ENCODE data around the gene GYPA. TPM values are rescaled to one million over a fixed set of nuclear protein-coding genes. Genes with fewer than 3 reads are reported as not detected.

The GYPA gene
- total and polyA plus RNA-seq, 2 of the 4 experiments (the other 2 are of a cell fraction) = not detected

- DNase-seq (no peak), ATAC-seq (ENCODE audit: low read depth) (no peak)
- Histone ChIP-seq H3K23ac (ENCODE audit: low read depth, low read length) (no peak overlapping the region), H2BK15ac (ENCODE audit: low read depth, low read length) (no peak overlapping the region), H3K14ac (replicated peaks; ENCODE audit: low read depth, low read length) (no peak overlapping the region), H3K36me3 (ENCODE audit: control insufficient read depth, insufficient read depth, low read length) (no peaks in the 10 kb centered on the region), H2BK120ac (ENCODE audit: low read depth, low read length) (no peak overlapping the region), H4K20me1 (ENCODE audit: insufficient read depth, low read length) (no peaks in the 10 kb centered on the region), H2BK20ac (ENCODE audit: low read depth, low read length) (no peak overlapping the region), H3K4me3 (ENCODE audit: insufficient read depth, low read depth, low read length) (no peak overlapping the region), H3K4me1 (ENCODE audit: control insufficient read depth, insufficient read depth, low read length) (no peaks in the 10 kb centered on the region), H2AK9ac (replicated peaks; ENCODE audit: low read depth, low read length, poor library complexity) (no peak overlapping the region), H3K79me1 (ENCODE audit: low read depth in 1 of 2, low read length in 2 of 2) (no peaks in the 10 kb centered on the region), H2AK5ac (ENCODE audit: low read depth, low read length) (no peak overlapping the region), H2BK5ac (ENCODE audit: low read depth, low read length, poor library complexity, severe bottlenecking) (no peak overlapping the region), H3K9me1 (ENCODE audit: insufficient read depth, low read length) (no peaks in the 10 kb centered on the region), H4K5ac (ENCODE audit: low read depth, low read length) (no peak overlapping the region), H3K9ac (ENCODE audit: low read depth, low read length) (no peak overlapping the region), H3K27me3 (ENCODE audit: control insufficient read depth, insufficient read depth, low read length) (no peaks in the 10 kb centered on the region), H4K8ac (ENCODE audit: low read depth in 2 of 2, low read length in 2 of 2) (no peak overlapping the region), H3K18ac (ENCODE audit: low read depth, low read length) (no peak overlapping the region), H3K9me3 (ENCODE audit: control insufficient read depth, insufficient read depth, low read length) (no peaks in the 10 kb centered on the region), H4K91ac (ENCODE audit: insufficient read depth, low read depth, low read length) (no peak overlapping the region), H2AFZ (replicated peaks; ENCODE audit: low read length, poor library complexity) (no peak overlapping the region), H3K4ac (ENCODE audit: low read depth, low read length) (no peak overlapping the region), H3K56ac (ENCODE audit: extremely low read depth, insufficient read depth, low read length) (no peak overlapping the region), H3K4me2 (ENCODE audit: low read depth, low read length) (no peak overlapping the region), H3K27ac (ENCODE audit: insufficient read depth, low read length) (no peak overlapping the region)
- TF ChIP-seq BHLHE40 (IDR thresholded peaks at IDR 0.05; ENCODE audit: low read depth, low read length) = no peak
- no peak for TF ChIP-seq POLR2A (IDR thresholded peaks at IDR 0.05; ENCODE audit: low read depth, low read length)
- no peak for TF ChIP-seq CTCF (conservative IDR thresholded peaks at IDR 0.05; ENCODE audit: low read depth, low read length)
- TF ChIP-seq MAZ (IDR thresholded peaks at IDR 0.05; ENCODE audit: borderline replicate concordance, low read depth, low read length) = no peak
- no peak for TF ChIP-seq RAD21 (IDR thresholded peaks at IDR 0.05; ENCODE audit: low read length)
- no peak for TF ChIP-seq USF2 (IDR thresholded peaks at IDR 0.05; ENCODE audit: low read depth, low read length)
- TF ChIP-seq CHD1 (IDR thresholded peaks at IDR 0.05; ENCODE audit: low read depth, low read length) = no peak
- TF ChIP-seq FOS (IDR thresholded peaks at IDR 0.05; ENCODE audit: low read depth, low read length) = no peak
- no peak for TF ChIP-seq ELK1 (IDR thresholded peaks at IDR 0.05; ENCODE audit: borderline replicate concordance, low read depth, low read length)
- TF ChIP-seq CEBPB (IDR thresholded peaks at IDR 0.05; ENCODE audit: low read depth, low read length) = no peak
- TF ChIP-seq RFX5 (IDR thresholded peaks at IDR 0.05; ENCODE audit: low read depth, low read length) = no peak
- no peak for TF ChIP-seq SMC3 (IDR thresholded peaks at IDR 0.05; ENCODE audit: low read depth, low read length)
- no peak for TF ChIP-seq MXI1 (IDR thresholded peaks at IDR 0.05; ENCODE audit: borderline replicate concordance, low read depth, low read length)
- no peak for TF ChIP-seq NFE2L2 (IDR thresholded peaks at IDR 0.05; ENCODE audit: low read depth, low read length)
- no peak for TF ChIP-seq MAFK (IDR thresholded peaks at IDR 0.05; ENCODE audit: low read depth, low read length)
- no peak for TF ChIP-seq RCOR1 (IDR thresholded peaks at IDR 0.05; ENCODE audit: insufficient replicate concordance, low read length)
- POLR2A ChIA-PET (ENCODE audit: unreplicated experiment) = no interaction called here
- in situ Hi-C loops (cut with MboI; ENCODE audit: low sequenced_read_pairs) (no loop called here), dilution Hi-C loops (cut with HindIII; ENCODE audit: low sequenced_read_pairs, unreplicated experiment) (no loop called here), intact Hi-C loops (cut with micrococcal nuclease) (no loop called here)
- CTCF ChIA-PET = no interaction called here
- WGBS, 2 experiments (ENCODE audit: extremely low coverage in 2 of 2, insufficient read length in 1 of 2) = no CpG with 5 or more reads among the region's 5 CpGs
- no TSS peak for BruUV-seq (replicated peaks)
Measured at GRCh38 chr4:144090744-144091143, 49.8 kb downstream of the GYPA start.

Data from IMR-90 (cell line).